CD14-positive monocyte (primary cell): ENCODE results near the gene LYRM4. TPM values are rescaled to one million over a fixed set of nuclear protein-coding genes. Genes with fewer than 3 reads are reported as not detected.

ENCODE experiments used
- DNase-seq, 3 donors: peaks; one replicate each; pipeline ENCODE4 v3.0.0-alpha.2; 2011 to 2022
- H2AFZ ChIP-seq: 2 replicates; pipeline ENCODE4 v1.6.0; 2012; ENCODE audit warnings: mild to moderate bottlenecking, low read depth, low read length, inconsistent platforms; ENCODE audit not compliant: insufficient read depth, poor library complexity, severe bottlenecking
- H3K27ac ChIP-seq, 2 donors: 1 replicate in 1 of 2; 2 replicates in 1 of 2; pipeline ENCODE4 v1.5.1; 2012 to 2013; ENCODE audit warnings: low read length in 2 of 2, control low read depth in 1 of 2, inconsistent platforms in 1 of 2, low read depth in 1 of 2, mild to moderate bottlenecking in 1 of 2
- H3K27me3 ChIP-seq, 2 donors: one replicate each; pipeline versions ENCODE4 v1.6.0 to v1.6.1; 2011 to 2013; ENCODE audit warnings: low read length in 2 of 2; ENCODE audit not compliant: control insufficient read depth in 2 of 2, insufficient read depth in 2 of 2
- H3K36me3 ChIP-seq, 2 donors: replicated peaks in 1 of 2; 1 replicate in 1 of 2; 2 replicates in 1 of 2; pipeline versions ENCODE4 v1.5.1 to v1.6.1; 2012 to 2013; ENCODE audit warnings: low read length in 2 of 2, control low read depth in 1 of 2, inconsistent platforms in 1 of 2, mild to moderate bottlenecking in 1 of 2; ENCODE audit not compliant: insufficient read depth in 2 of 2, control insufficient read depth in 1 of 2
- H3K4me1 ChIP-seq, 2 donors: 1 replicate in 1 of 2; 2 replicates in 1 of 2; pipeline versions ENCODE4 v1.5.1 to v1.6.1; 2012 to 2013; ENCODE audit warnings: low read length in 2 of 2, control low read depth in 1 of 2, inconsistent platforms in 1 of 2, mild to moderate bottlenecking in 1 of 2, moderate library complexity in 1 of 2; ENCODE audit not compliant: insufficient read depth in 2 of 2, control insufficient read depth in 1 of 2
- H3K4me2 ChIP-seq: replicated peaks from 2 replicates; pipeline ENCODE3; 2012; ENCODE audit warnings: low read length, moderate library complexity, mild to moderate bottlenecking; ENCODE audit not compliant: poor library complexity, severe bottlenecking; ENCODE audit errors: extremely low read depth
- H3K4me3 ChIP-seq, 3 experiments: fragments of 200-600 bp in 1 of 3; sonication (generic) in 1 of 3; replicated peaks in 1 of 3; 1 replicate in 2 of 3; 2 replicates in 1 of 3; pipeline ENCODE4 v1.5.1; 2011 to 2013; ENCODE audit warnings: low read length in 3 of 3, mild to moderate bottlenecking in 3 of 3, control low read depth in 2 of 3, low read depth in 2 of 3, inconsistent platforms in 1 of 3, moderate library complexity in 1 of 3
- H3K79me2 ChIP-seq: 2 replicates; pipeline ENCODE4 v1.6.0; 2012; ENCODE audit warnings: mild to moderate bottlenecking, control low read depth, inconsistent platforms, low read length, moderate library complexity; ENCODE audit not compliant: insufficient read depth
- H3K9ac ChIP-seq: 2 replicates; pipeline ENCODE4 v1.6.0; 2017; ENCODE audit warnings: low read length, mild to moderate bottlenecking; ENCODE audit not compliant: insufficient read depth, poor library complexity, severe bottlenecking
- H3K9me3 ChIP-seq, 2 donors: replicated peaks in 1 of 2; 1 replicate in 1 of 2; 2 replicates in 1 of 2; pipeline versions ENCODE4 v1.5.1 to v1.6.1; 2012 to 2013; ENCODE audit warnings: low read length in 2 of 2, control low read depth in 1 of 2; ENCODE audit not compliant: control insufficient read depth in 1 of 2, insufficient read depth in 1 of 2
- H4K20me1 ChIP-seq: 2 replicates; pipeline ENCODE4 v1.6.0; 2012; ENCODE audit warnings: mild to moderate bottlenecking, low read length, control low read depth, moderate library complexity; ENCODE audit not compliant: insufficient read depth
- H3K27ac Mint-ChIP-seq, 7 donors: one replicate each; pipeline ENCODE4 v1.8.0; 2020; ENCODE audit warnings: mild to moderate bottlenecking in 7 of 7, mixed read lengths in 7 of 7, moderate library complexity in 6 of 7, inconsistent platforms in 2 of 7
- H3K27me3 Mint-ChIP-seq, 3 donors: one replicate each; pipeline ENCODE4 v1.8.0; 2021 to 2022; ENCODE audit warnings: low read depth in 3 of 3, mild to moderate bottlenecking in 3 of 3, mixed read lengths in 3 of 3, moderate library complexity in 3 of 3, inconsistent platforms in 1 of 3
- H3K36me3 Mint-ChIP-seq, 2 donors: one replicate each; pipeline ENCODE4 v1.8.0; 2020; ENCODE audit warnings: mixed read lengths in 2 of 2, inconsistent platforms in 1 of 2, mild to moderate bottlenecking in 1 of 2
- H3K4me1 Mint-ChIP-seq: one replicate; pipeline ENCODE4 v1.8.0; 2020; ENCODE audit warnings: mild to moderate bottlenecking, mixed read lengths
- H3K4me3 Mint-ChIP-seq, 2 donors: one replicate each; pipeline ENCODE4 v1.8.0; 2020; ENCODE audit warnings: mild to moderate bottlenecking in 2 of 2, mixed read lengths in 2 of 2, moderate library complexity in 1 of 2
- H3K9me3 Mint-ChIP-seq, 7 donors: one replicate each; pipeline ENCODE4 v1.8.0; 2020 to 2022; ENCODE audit warnings: mixed read lengths in 7 of 7, mild to moderate bottlenecking in 6 of 7, moderate library complexity in 6 of 7, inconsistent platforms in 2 of 7
- WGBS: methylation state at CpG from one replicate; pipeline ENCODE4 v1.1.5; 2013; ENCODE audit warnings: missing lambda C conversion rate; ENCODE audit not compliant: insufficient coverage; 5-methylcytosine and 5-hydroxymethylcytosine counted together
- intact Hi-C, 2 donors: fragments of 100-400 bp; cut with micrococcal nuclease; formaldehyde crosslinking; loops; one replicate each; pipeline versions ENCODE4 v1.15.0 to v1.15.1; 2023
- polyA plus RNA-seq, 3 donors: library from polyadenylated mRNA; depleted of rRNA in 1 of 3; unstranded in 2 of 3; stranded (reverse) in 1 of 3; fragments of 300-500 nt in 2 of 3; fragments of >200 nt in 1 of 3; fragmentation: Illumina TruSeq in 2 of 3; gene quantifications; 1 replicate in 2 of 3; 2 replicates in 1 of 3; pipeline ENCODE4 v1.2.3, GENCODE V29; 2012 to 2021
- TF ChIP-seq, protein P1 (sequence below): fragments of 200-600 bp; IDR thresholded peaks from one replicate; pipeline ENCODE4 v1.8.0; 2022; ENCODE audit warnings: antibody characterized with exemption, mild to moderate bottlenecking

Gene LYRM4
- polyA plus RNA-seq, 3 donors, result 13.7 to 19.6 (median 18.1) TPM

DNA sequence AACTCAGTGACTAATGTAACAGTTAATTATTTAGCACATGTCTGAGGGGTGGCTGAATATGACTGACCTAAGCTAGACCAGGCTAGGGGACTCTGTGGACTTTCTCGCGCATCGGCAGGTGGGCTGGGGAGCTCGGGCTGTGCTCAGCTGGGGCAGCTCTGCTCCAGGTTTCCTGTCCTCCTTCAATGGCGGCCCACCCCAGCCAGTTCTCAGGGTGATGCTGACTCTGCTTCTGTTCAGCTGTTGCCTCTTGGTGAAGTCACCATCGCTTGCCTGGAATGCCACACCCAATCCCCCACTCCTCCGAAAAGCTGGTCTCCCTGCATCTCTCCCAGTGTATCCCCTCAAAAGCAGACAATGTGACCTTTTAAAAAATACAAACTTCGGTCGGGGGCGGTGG, 155.6 kb downstream of the LYRM4 start:
- no peak overlapping the region for H3K9ac ChIP-seq
- H3K9me3 Mint-ChIP-seq, result peaks cover 0 to 2% (median 0%) of the 10 kb centered on the region in 7 donors
- H3K4me1 ChIP-seq, result no peaks in the 10 kb centered on the region
- H3K27me3 Mint-ChIP-seq, result peaks cover 0 to 2% (median 0%) of the 10 kb centered on the region in 3 donors
- WGBS, result 95% methylated on average over 10 of the region's 10 CpGs
- no peak overlapping the region for H3K4me3 ChIP-seq
- no peaks in the 10 kb centered on the region for H4K20me1 ChIP-seq
- H3K4me3 Mint-ChIP-seq, result no peak overlapping the region
- H3K4me1 Mint-ChIP-seq, result peaks cover 16% of the 10 kb centered on the region
- no peaks in the 10 kb centered on the region for H3K36me3 ChIP-seq
- no peak overlapping the region for H3K27ac ChIP-seq
- no peaks in the 10 kb centered on the region for H3K27me3 ChIP-seq
- intact Hi-C loops, result no loop called here
- no peak for DNase-seq
- TF ChIP-seq, protein P1, sequence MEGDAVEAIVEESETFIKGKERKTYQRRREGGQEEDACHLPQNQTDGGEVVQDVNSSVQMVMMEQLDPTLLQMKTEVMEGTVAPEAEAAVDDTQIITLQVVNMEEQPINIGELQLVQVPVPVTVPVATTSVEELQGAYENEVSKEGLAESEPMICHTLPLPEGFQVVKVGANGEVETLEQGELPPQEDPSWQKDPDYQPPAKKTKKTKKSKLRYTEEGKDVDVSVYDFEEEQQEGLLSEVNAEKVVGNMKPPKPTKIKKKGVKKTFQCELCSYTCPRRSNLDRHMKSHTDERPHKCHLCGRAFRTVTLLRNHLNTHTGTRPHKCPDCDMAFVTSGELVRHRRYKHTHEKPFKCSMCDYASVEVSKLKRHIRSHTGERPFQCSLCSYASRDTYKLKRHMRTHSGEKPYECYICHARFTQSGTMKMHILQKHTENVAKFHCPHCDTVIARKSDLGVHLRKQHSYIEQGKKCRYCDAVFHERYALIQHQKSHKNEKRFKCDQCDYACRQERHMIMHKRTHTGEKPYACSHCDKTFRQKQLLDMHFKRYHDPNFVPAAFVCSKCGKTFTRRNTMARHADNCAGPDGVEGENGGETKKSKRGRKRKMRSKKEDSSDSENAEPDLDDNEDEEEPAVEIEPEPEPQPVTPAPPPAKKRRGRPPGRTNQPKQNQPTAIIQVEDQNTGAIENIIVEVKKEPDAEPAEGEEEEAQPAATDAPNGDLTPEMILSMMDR, result no peak
- H3K27ac Mint-ChIP-seq, result no peak overlapping the region
- H3K4me2 ChIP-seq, result no peak overlapping the region
- H3K79me2 ChIP-seq, result no peaks in the 10 kb centered on the region
- no peaks in the 10 kb centered on the region for H3K9me3 ChIP-seq
- no peak overlapping the region for H2AFZ ChIP-seq
- H3K36me3 Mint-ChIP-seq, result no peaks in the 10 kb centered on the region

DNA sequence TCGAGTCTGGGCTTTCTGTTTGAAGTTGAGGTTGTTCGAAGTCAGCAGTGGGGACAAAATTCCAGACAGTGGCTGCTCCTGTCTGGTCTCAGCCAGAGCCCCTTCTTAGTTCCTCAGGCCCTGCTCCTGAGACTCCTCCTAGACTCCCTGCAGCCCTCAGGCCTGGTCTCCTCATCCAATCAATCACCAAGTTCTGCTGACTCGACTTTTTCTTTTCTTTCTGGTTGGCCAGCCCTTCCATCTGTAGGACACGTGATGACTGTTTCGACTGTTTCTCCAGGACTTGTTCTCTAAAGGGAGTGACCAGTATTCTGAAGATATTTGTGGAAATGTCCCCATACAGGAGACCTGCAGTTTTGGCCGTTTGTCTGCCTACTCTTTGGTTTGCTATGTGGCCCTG, 156.1 kb downstream of the LYRM4 start:
- H3K9ac ChIP-seq, result no peak overlapping the region
- intact Hi-C loops, result no loop called here
- 100% methylated on average over 1 of the region's 6 CpGs for WGBS
- no peak overlapping the region for H3K4me3 Mint-ChIP-seq
- H3K27ac Mint-ChIP-seq, result no peak overlapping the region
- peaks cover 16% of the 10 kb centered on the region for H3K4me1 Mint-ChIP-seq
- H3K9me3 Mint-ChIP-seq, result peaks cover 0 to 2% (median 0%) of the 10 kb centered on the region in 7 donors
- no peaks in the 10 kb centered on the region for H3K9me3 ChIP-seq
- no peaks in the 10 kb centered on the region for H3K36me3 ChIP-seq
- H2AFZ ChIP-seq, result no peak overlapping the region
- H3K4me1 ChIP-seq, result no peaks in the 10 kb centered on the region
- DNase-seq, result no peak
- TF ChIP-seq, protein P1, result no peak
- H3K4me2 ChIP-seq, result no peak overlapping the region
- H3K36me3 Mint-ChIP-seq, result no peaks in the 10 kb centered on the region
- peaks cover 0 to 2% (median 0%) of the 10 kb centered on the region in 3 donors for H3K27me3 Mint-ChIP-seq
- no peak overlapping the region for H3K27ac ChIP-seq
- no peaks in the 10 kb centered on the region for H3K27me3 ChIP-seq
- H4K20me1 ChIP-seq, result no peaks in the 10 kb centered on the region
- no peaks in the 10 kb centered on the region for H3K79me2 ChIP-seq
- H3K4me3 ChIP-seq, result no peak overlapping the region
